Right lobe of liver (tissue), 6 donors: ENCODE measurements around the gene PRRX2. TPM values are rescaled to one million over a fixed set of nuclear protein-coding genes. Genes with fewer than 3 reads are reported as not detected.
A peak's percentile ranks its signal among the peaks of the same experiment; 100 is the strongest.

Source experiments
- ATAC-seq, 4 donors: fragments of 200-7000 bp; cut with Tn5 transposase; one replicate each; pipeline ENCODE4 v1.9.1; 2020; ENCODE audit warnings: mild to moderate bottlenecking in 4 of 4, moderate library complexity in 4 of 4
- DNase-seq, 3 donors: peaks; one replicate each; pipeline ENCODE4 v3.0.0-alpha.2; 2020
- H3K27ac ChIP-seq, 3 donors: fragments of 200-600 bp; one replicate each; pipeline ENCODE4 v1.8.0; 2022
- H3K27me3 ChIP-seq, 2 donors: fragments of 200-600 bp; one replicate each; pipeline ENCODE4 v1.8.0; 2022
- H3K36me3 ChIP-seq, 4 donors: fragments of 200-600 bp; sonication (generic) in 1 of 4; one replicate each; pipeline versions ENCODE4 v1.5.1 to v1.8.0; 2017 to 2022; ENCODE audit warnings: control low read depth in 1 of 4
- H3K4me1 ChIP-seq, 4 donors: fragments of 200-600 bp; sonication (generic) in 1 of 4; one replicate each; pipeline versions ENCODE4 v1.5.1 to v1.8.0; 2017 to 2022; ENCODE audit warnings: control low read depth in 1 of 4
- H3K4me3 ChIP-seq, 3 donors: fragments of 200-600 bp; one replicate each; pipeline ENCODE4 v1.8.0; 2022
- H3K9me3 ChIP-seq, 4 donors: fragments of 200-600 bp; sonication (generic) in 1 of 4; one replicate each; pipeline versions ENCODE4 v1.5.1 to v1.8.0; 2017 to 2022; ENCODE audit warnings: control low read depth in 1 of 4
- POLR2A ChIP-seq: fragments of 450-650 bp; IDR thresholded peaks from one replicate; pipeline ENCODE4 v1.6.1; 2017; ENCODE audit warnings: antibody characterized with exemption, mild to moderate bottlenecking
- WGBS: methylation state at CpG from one replicate; pipeline ENCODE4 v1.1.6; 2018; ENCODE audit warnings: low coverage, low lambda C conversion rate; ENCODE audit not compliant: insufficient coverage; ENCODE audit errors: missing lambda C conversion rate; 5-methylcytosine and 5-hydroxymethylcytosine counted together
- intact Hi-C, 2 donors: fragments of 100-400 bp; cut with DNase I; formaldehyde crosslinking; loops; one replicate each; pipeline versions ENCODE4 v1.11.2 to v1.14.1; 2022
- total RNA-seq, 6 experiments: library from RNA; depleted of rRNA in 2 of 6; stranded (reverse); fragments of >200 nt in 2 of 6; fragmentation: NEBNext Ultra II Directional in 3 of 6; extraction: Animal tissue kit (Norgen Biotek cat#: 25700) in 3 of 6; gene quantifications; one replicate each; pipeline versions ENCODE4 v1.1.0 to v1.2.4, GENCODE V29; 2016 to 2023
- TF ChIP-seq, protein P1 (sequence below), 4 donors: fragments of 200-600 bp in 3 of 4; fragments of 450-650 bp in 1 of 4; IDR thresholded peaks; one replicate each; pipeline versions ENCODE4 v1.5.1 to v1.8.0; 2016 to 2022; ENCODE audit warnings: antibody characterized with exemption in 4 of 4, mild to moderate bottlenecking in 2 of 4
- donor health status: DM: no; HTN: yes; CAD: no.
- donor health status: DM: no; HTN: no; CAD: no.
- donor health status: DM: no; HTN: no; CAD: no.
- donor health status: DM: no; HTN: yes; CAD: no.
- donor health status: DM: no; HTN: yes; CAD: no.

The PRRX2 gene
- total RNA-seq, 6 experiments from 2014 or later: not detected

DNA sequence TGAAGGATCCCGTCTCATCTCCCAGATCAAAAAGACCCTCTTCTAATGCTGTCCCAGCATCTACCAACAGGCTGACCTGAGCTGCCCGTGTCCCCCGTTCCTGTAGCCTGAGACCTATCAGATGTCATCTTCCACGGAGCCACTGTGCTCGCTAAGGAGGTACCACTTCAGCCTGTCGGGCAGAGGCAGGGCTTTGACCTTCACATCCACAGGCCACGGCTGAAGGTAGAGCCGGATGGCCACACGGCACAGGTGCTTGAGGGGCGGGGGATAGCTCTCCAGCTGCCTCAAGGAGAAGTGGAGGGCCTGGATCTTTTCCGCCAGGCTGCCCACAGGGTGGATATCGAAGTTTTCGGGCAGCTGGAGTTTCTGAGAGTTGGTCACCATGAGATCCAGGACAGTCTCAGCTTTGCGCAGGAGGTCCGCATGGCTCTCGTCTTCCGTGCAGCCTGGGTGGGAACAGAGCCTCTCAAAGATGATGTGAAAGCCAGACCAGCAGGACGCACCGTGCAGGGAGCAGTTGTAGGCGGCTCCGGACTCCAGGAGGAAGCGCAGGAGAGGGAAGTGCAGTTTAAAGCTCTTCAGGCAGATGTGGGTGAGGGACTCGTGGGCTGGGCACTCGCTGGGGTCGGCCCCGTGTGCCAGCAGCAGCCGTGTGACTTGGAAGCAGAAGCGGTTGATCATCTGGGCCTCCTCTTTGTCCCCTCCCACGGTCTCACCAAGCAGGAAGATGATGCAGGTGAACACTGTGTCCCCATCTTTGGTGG lies 27.6 kb upstream of the PRRX2 start:
- ATAC-seq: no peak
- Histone ChIP-seq H3K27ac (no peak overlapping the region), H3K4me1 (peaks cover 0 to 17% (median 8%) of the 10 kb centered on the region in 4 donors), H3K36me3 (peaks cover 0 to 61% (median 29%) of the 10 kb centered on the region in 4 donors), H3K9me3 (no peaks in the 10 kb centered on the region), H3K27me3 (no peaks in the 10 kb centered on the region), H3K4me3 (no peak overlapping the region)
- TF ChIP-seq POLR2A: no peak
- TF ChIP-seq, protein P1, sequence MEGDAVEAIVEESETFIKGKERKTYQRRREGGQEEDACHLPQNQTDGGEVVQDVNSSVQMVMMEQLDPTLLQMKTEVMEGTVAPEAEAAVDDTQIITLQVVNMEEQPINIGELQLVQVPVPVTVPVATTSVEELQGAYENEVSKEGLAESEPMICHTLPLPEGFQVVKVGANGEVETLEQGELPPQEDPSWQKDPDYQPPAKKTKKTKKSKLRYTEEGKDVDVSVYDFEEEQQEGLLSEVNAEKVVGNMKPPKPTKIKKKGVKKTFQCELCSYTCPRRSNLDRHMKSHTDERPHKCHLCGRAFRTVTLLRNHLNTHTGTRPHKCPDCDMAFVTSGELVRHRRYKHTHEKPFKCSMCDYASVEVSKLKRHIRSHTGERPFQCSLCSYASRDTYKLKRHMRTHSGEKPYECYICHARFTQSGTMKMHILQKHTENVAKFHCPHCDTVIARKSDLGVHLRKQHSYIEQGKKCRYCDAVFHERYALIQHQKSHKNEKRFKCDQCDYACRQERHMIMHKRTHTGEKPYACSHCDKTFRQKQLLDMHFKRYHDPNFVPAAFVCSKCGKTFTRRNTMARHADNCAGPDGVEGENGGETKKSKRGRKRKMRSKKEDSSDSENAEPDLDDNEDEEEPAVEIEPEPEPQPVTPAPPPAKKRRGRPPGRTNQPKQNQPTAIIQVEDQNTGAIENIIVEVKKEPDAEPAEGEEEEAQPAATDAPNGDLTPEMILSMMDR (IDR thresholded peaks at IDR 0.05): no peak
- 68% methylated on average over 8 of the region's 29 CpGs for WGBS
- intact Hi-C loops: no loop called here
- DNase-seq: no peak

DNA sequence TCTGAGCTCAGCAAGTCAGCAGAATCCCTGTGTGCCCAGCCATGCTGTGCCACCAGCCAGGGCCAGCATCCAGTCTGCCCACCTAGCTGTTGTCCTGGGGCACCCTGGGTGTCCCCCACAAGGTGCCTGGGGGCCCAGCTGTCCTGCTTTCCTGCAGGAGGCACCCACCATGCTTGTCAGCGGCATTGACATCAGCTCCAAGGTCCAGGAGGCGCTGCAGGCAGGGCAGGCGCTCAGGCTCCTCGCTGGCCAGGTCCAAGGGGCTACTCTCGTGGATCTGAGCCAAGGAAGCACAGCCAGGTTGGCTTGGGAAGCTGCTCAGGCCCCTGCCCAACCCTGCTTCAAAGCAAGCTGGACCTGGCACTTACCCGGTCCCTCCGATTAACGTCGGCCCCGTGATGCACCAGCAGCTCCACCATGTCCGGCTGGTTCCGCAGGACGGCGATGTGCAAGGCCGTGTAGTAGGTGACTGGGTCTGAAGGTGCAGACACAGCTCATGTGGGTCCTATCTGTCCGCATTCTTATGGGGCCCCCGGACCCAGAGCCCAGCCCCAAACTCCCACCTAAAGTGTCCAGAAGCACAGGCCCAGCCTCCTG lies 26.3 kb upstream of the PRRX2 start:
- Histone ChIP-seq H3K9me3 (no peaks in the 10 kb centered on the region), H3K27ac (no peak overlapping the region), H3K4me1 (peaks cover 0 to 17% (median 8%) of the 10 kb centered on the region in 4 donors), H3K4me3 (no peak overlapping the region), H3K27me3 (no peaks in the 10 kb centered on the region), H3K36me3 (peaks cover 0 to 50% (median 21%) of the 10 kb centered on the region in 4 donors)
- 89% methylated on average over 7 of the region's 17 CpGs for WGBS
- intact Hi-C loops: no loop called here
- no peak for DNase-seq
- ATAC-seq: no peak
- TF ChIP-seq POLR2A: no peak
- TF ChIP-seq, protein P1 (IDR thresholded peaks at IDR 0.05): no peak

DNA sequence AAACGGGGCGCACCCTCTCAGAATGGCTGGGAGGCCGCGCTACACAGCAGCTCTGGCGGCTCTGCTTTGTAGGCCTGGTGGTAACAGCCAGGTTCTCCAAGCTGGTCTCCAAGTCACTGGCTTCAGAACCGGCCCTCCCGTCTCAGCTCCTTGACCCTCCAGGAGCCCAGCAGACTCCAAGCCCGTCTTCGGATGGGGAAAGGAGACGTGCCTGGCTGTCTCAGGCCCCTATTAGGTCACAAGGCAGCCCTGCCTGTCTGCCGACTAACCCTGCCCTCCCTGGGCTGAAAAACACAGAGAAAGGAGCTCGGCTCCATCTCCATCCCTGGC lies 25.7 kb upstream of the PRRX2 start:
- ATAC-seq (no peak), DNase-seq (peak in 1 of 3 donors; percentile 44)
- no peak overlapping the region for H3K27ac ChIP-seq
- intact Hi-C loops: loop anchor here (10.0 kb wide), 1 partner anchor 145 kb away; no protein-coding TSS in a partner anchor
- H3K27me3 ChIP-seq: no peaks in the 10 kb centered on the region
- no peak overlapping the region for H3K4me3 ChIP-seq
- TF ChIP-seq, protein P1 (IDR thresholded peaks at IDR 0.05): no peak
- no peak for TF ChIP-seq POLR2A
- H3K36me3 ChIP-seq: peaks cover 0 to 44% (median 18%) of the 10 kb centered on the region in 4 donors
- peaks cover 0 to 17% (median 8%) of the 10 kb centered on the region in 4 donors for H3K4me1 ChIP-seq
- WGBS: 88% methylated on average over 8 of the region's 12 CpGs
- H3K9me3 ChIP-seq: no peaks in the 10 kb centered on the region

DNA sequence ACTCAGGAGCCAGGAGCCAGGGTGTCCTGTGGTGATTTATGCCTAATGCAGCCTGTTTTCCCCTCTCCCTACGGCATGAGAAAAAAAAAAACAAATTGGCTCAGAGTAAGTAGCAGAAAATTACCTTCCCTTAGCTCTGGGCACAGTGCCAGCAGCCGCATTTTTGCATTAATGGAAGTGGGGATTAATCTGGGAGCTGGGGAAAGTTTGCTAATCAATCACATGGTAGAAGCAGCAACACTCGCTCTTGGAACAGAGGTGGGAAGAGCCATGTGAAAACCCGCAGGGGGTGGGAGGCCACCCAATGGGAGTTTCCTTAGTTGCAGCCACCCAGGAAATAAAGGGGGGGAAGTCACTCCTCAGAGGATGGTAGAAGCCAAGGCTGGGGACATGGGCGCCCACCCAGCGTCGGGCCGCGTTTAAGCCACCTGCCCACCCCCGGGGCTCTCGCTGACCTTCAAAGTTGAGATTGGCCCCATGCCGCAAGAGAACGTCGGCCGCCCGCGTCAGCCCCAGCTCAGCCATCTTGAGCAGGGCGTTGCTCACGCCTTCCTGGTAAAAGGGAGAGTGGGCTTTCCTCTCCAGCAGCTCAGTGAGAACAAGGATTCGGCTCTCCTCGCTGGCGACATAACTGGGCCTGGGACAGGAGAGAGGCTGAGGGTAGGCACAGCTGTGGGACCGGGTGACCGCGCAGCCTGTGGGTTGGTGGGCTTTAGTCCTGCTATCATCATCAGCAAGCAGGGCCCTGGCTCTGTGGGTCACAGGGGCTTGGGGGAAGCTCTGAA lies 25.2 kb upstream of the PRRX2 start:
- intact Hi-C loops: loop anchor here (10.0 kb wide), 1 partner anchor 145 kb away; no protein-coding TSS in a partner anchor

More for the DNA sequence above, 25.2 kb upstream of the PRRX2 start:
- Histone ChIP-seq H3K4me1 (peaks cover 0 to 17% (median 8%) of the 10 kb centered on the region in 4 donors), H3K27ac (no peak overlapping the region), H3K9me3 (no peaks in the 10 kb centered on the region), H3K36me3 (peaks cover 0 to 38% (median 15%) of the 10 kb centered on the region in 4 donors), H3K4me3 (no peak overlapping the region), H3K27me3 (no peaks in the 10 kb centered on the region)
- DNase-seq (no peak), ATAC-seq (no peak)
- TF ChIP-seq, protein P1 (IDR thresholded peaks at IDR 0.05): no peak
- TF ChIP-seq POLR2A: no peak
- WGBS: 49% methylated on average over 7 of the region's 25 CpGs
